H1 (cell line): ENCODE measurements around the gene CEP192. TPM values are rescaled to one million over a fixed set of nuclear protein-coding genes. Genes with fewer than 3 reads are reported as not detected.

Experiments used
- CTCF ChIA-PET: fragments of 300-600 bp; sonication (Branson Sonifier 250); formaldehyde crosslinking; loops from one replicate; lab custom pipeline; 2021; ENCODE audit not compliant: partially characterized antibody; lab: Charles Lee
- POLR2A ChIA-PET: fragments of 300-600 bp; sonication (Branson Sonifier 250); formaldehyde crosslinking; loops from one replicate; lab custom pipeline; 2021; ENCODE audit warnings: inconsistent platforms; ENCODE audit not compliant: partially characterized antibody; lab: Charles Lee
- DNase-seq, 2 experiments: peaks; one replicate each; pipeline versions ENCODE4 v3.0.0 to v3.0.0-alpha.2; 2010 to 2022; ENCODE audit warnings: low spot score in 2 of 2, low read depth in 1 of 2, mixed read lengths in 1 of 2
- FAIRE-seq: peaks from 2 replicates; lab custom pipeline; 2011; peaks lifted over from hg19 to GRCh38; lab: Jason Lieb, UNC
- H2AFZ ChIP-seq: 2 replicates; pipeline ENCODE4 v1.8.1; 2012; ENCODE audit warnings: low read length, inconsistent platforms
- H2AK5ac ChIP-seq: 2 replicates; pipeline ENCODE4 v1.6.1; 2013; ENCODE audit warnings: low read depth, low read length
- H2BK120ac ChIP-seq: replicated peaks from 2 replicates; pipeline ENCODE3; 2013; ENCODE audit warnings: low read depth, low read length, inconsistent platforms
- H2BK12ac ChIP-seq: 2 replicates; pipeline ENCODE4 v1.6.1; 2013; ENCODE audit warnings: low read depth, low read length
- H2BK15ac ChIP-seq: 2 replicates; pipeline ENCODE4 v1.6.1; 2013; ENCODE audit warnings: low read length
- H2BK20ac ChIP-seq: 2 replicates; pipeline ENCODE4 v1.6.1; 2013; ENCODE audit warnings: low read length
- H2BK5ac ChIP-seq: 2 replicates; pipeline ENCODE4 v1.6.1; 2013; ENCODE audit warnings: low read depth, low read length
- H3K14ac ChIP-seq: 2 replicates; pipeline ENCODE4 v1.6.1; 2013; ENCODE audit warnings: inconsistent platforms; ENCODE audit not compliant: insufficient read length
- H3K18ac ChIP-seq: 2 replicates; pipeline ENCODE4 v1.6.1; 2013; ENCODE audit warnings: low read length; ENCODE audit errors: extremely low read depth
- H3K23ac ChIP-seq: 2 replicates; pipeline ENCODE4 v1.6.1; 2013; ENCODE audit warnings: inconsistent platforms; ENCODE audit not compliant: insufficient read length
- H3K23me2 ChIP-seq: 2 replicates; pipeline ENCODE4 v1.6.1; 2013; ENCODE audit warnings: low read depth, low read length
- H3K27ac ChIP-seq: 2 replicates; pipeline ENCODE4 v1.6.1; 2011; ENCODE audit warnings: low read depth, low read length, inconsistent platforms
- H3K27me3 ChIP-seq, 4 experiments: replicated peaks in 1 of 4; 1 replicate in 1 of 4; 2 replicates in 3 of 4; pipeline versions ENCODE4 v1.6.1 to v1.8.1; 2011 to 2013; ENCODE audit warnings: low read length in 3 of 4, mild to moderate bottlenecking in 3 of 4, inconsistent platforms in 2 of 4, mixed read lengths in 2 of 4, moderate library complexity in 1 of 4; ENCODE audit not compliant: control insufficient read depth in 3 of 4, insufficient read depth in 3 of 4; ENCODE audit errors: extremely low read depth in 1 of 4
- H3K36me3 ChIP-seq, 4 experiments: 2 replicates each; pipeline versions ENCODE4 v1.6.1 to v1.8.1; 2011 to 2013; ENCODE audit warnings: mild to moderate bottlenecking in 4 of 4, low read length in 3 of 4, moderate library complexity in 2 of 4, control low read depth in 1 of 4, inconsistent platforms in 1 of 4; ENCODE audit not compliant: insufficient read depth in 4 of 4, control insufficient read depth in 2 of 4
- H3K4ac ChIP-seq: replicated peaks from 2 replicates; pipeline ENCODE3; 2013; ENCODE audit warnings: low read length, low read depth, mixed read lengths, inconsistent platforms; ENCODE audit not compliant: insufficient read length
- H3K4me1 ChIP-seq, 4 experiments: replicated peaks in 1 of 4; 1 replicate in 1 of 4; 2 replicates in 3 of 4; pipeline versions ENCODE4 v1.6.1 to v1.8.1; 2011 to 2013; ENCODE audit warnings: low read length in 3 of 4, inconsistent platforms in 2 of 4, mixed read lengths in 1 of 4; ENCODE audit not compliant: insufficient read depth in 4 of 4, control insufficient read depth in 3 of 4
- H3K4me2 ChIP-seq, 2 experiments: 2 replicates each; pipeline versions ENCODE4 v1.6.1 to v1.8.1; 2011 to 2013; ENCODE audit warnings: low read depth in 2 of 2, low read length in 2 of 2, control low read depth in 1 of 2, inconsistent platforms in 1 of 2, mild to moderate bottlenecking in 1 of 2; ENCODE audit not compliant: insufficient read depth in 1 of 2
- H3K4me3 ChIP-seq, 4 experiments: fragments of 200-600, 300-600 bp in 1 of 4; sonication (generic), shearing (Covaris generic), sonication (Bioruptor Twin) in 1 of 4; 2 replicates each; pipeline versions ENCODE4 v1.5.1 to v1.8.1; 2011 to 2016; ENCODE audit warnings: low read length in 4 of 4, low read depth in 3 of 4, control low read depth in 2 of 4, inconsistent platforms in 2 of 4, mild to moderate bottlenecking in 2 of 4, mixed read lengths in 1 of 4, moderate library complexity in 1 of 4; ENCODE audit not compliant: insufficient read depth in 2 of 4; ENCODE audit errors: extremely low read depth in 1 of 4
- H3K56ac ChIP-seq: replicated peaks from 2 replicates; pipeline ENCODE3; 2013; ENCODE audit warnings: low read depth, mild to moderate bottlenecking, mixed read lengths, low read length, inconsistent platforms; ENCODE audit not compliant: insufficient read length
- H3K79me1 ChIP-seq: 2 replicates; pipeline ENCODE4 v1.6.1; 2013; ENCODE audit warnings: low read depth, low read length, control low read depth
- H3K79me2 ChIP-seq, 2 experiments: 2 replicates each; pipeline versions ENCODE4 v1.6.1 to v1.8.1; 2012 to 2013; ENCODE audit warnings: low read length in 2 of 2, mild to moderate bottlenecking in 2 of 2, inconsistent platforms in 1 of 2; ENCODE audit not compliant: insufficient read depth in 2 of 2, control insufficient read depth in 1 of 2
- H3K9ac ChIP-seq, 4 experiments: replicated peaks in 1 of 4; 1 replicate in 1 of 4; 2 replicates in 3 of 4; pipeline versions ENCODE4 v1.6.1 to v1.8.1; 2011 to 2013; ENCODE audit warnings: low read depth in 3 of 4, low read length in 3 of 4, control low read depth in 2 of 4, mild to moderate bottlenecking in 2 of 4, moderate library complexity in 2 of 4, inconsistent platforms in 1 of 4; ENCODE audit errors: extremely low read depth in 1 of 4
- H3K9me3 ChIP-seq, 2 experiments: 2 replicates each; pipeline versions ENCODE4 v1.6.1 to v1.8.1; 2012 to 2013; ENCODE audit warnings: mild to moderate bottlenecking in 2 of 2, moderate library complexity in 2 of 2, control low read depth in 1 of 2, inconsistent platforms in 1 of 2, low read depth in 1 of 2, low read length in 1 of 2, mixed read lengths in 1 of 2; ENCODE audit not compliant: insufficient read depth in 2 of 2
- H4K20me1 ChIP-seq, 2 experiments: replicated peaks in 1 of 2; 2 replicates each; pipeline versions ENCODE3 to v1.8.1; 2011 to 2013; ENCODE audit warnings: inconsistent platforms in 2 of 2, low read length in 2 of 2, mild to moderate bottlenecking in 1 of 2; ENCODE audit not compliant: insufficient read depth in 2 of 2, control insufficient read depth in 1 of 2
- H4K5ac ChIP-seq: 2 replicates; pipeline ENCODE4 v1.6.1; 2013; ENCODE audit warnings: low read length, low read depth, mixed read lengths, inconsistent platforms; ENCODE audit not compliant: insufficient read length
- H4K8ac ChIP-seq: 2 replicates; pipeline ENCODE4 v1.8.0; 2013; ENCODE audit warnings: mild to moderate bottlenecking, moderate library complexity, low read length, inconsistent platforms; ENCODE audit not compliant: insufficient read depth; ENCODE audit errors: extremely low read depth
- H4K91ac ChIP-seq: replicated peaks from 2 replicates; pipeline ENCODE3; 2013; ENCODE audit warnings: low read length, mixed read lengths, inconsistent platforms; ENCODE audit not compliant: insufficient read length
- BCL11A ChIP-seq, 2 experiments: IDR thresholded peaks; one replicate each; pipeline ENCODE4 v1.6.1; 2011; ENCODE audit warnings: low read depth in 2 of 2, low read length in 2 of 2, mild to moderate bottlenecking in 2 of 2
- CBX5 ChIP-seq: fragments of 300-800, 300-1000 bp; sonication (generic); IDR thresholded peaks from 2 replicates; pipeline ENCODE4 v1.7.1; 2016; ENCODE audit warnings: antibody characterized with exemption, low read length, low read depth
- CEBPB ChIP-seq: IDR thresholded peaks from 2 replicates; pipeline ENCODE4 v1.6.1; 2012; ENCODE audit warnings: low read depth, low read length
- KDM1A ChIP-seq: fragments of 200-600, 300-600 bp; sonication (generic); IDR thresholded peaks from 2 replicates; pipeline ENCODE4 v1.7.1; 2016; ENCODE audit warnings: mild to moderate bottlenecking, low read length, borderline replicate concordance
- KDM4A ChIP-seq: IDR thresholded peaks from one replicate; pipeline ENCODE4 v1.7.1; 2012; ENCODE audit warnings: low read depth, mild to moderate bottlenecking, moderate library complexity, low read length, inconsistent platforms; ENCODE audit not compliant: severe bottlenecking
- WGBS, 2 experiments: shearing (Covaris generic) in 1 of 2; methylation state at CpG; one replicate each; pipeline versions ENCODE4 v1.1.6 to v1.1.7; 2013 to 2015; ENCODE audit warnings: low lambda C conversion rate in 2 of 2, mixed read lengths in 2 of 2, inconsistent platforms in 1 of 2, low coverage in 1 of 2, missing lambda C conversion rate in 1 of 2; ENCODE audit not compliant: insufficient replicate concordance in 2 of 2, insufficient coverage in 1 of 2, insufficient read length in 1 of 2; ENCODE audit errors: extremely low coverage in 1 of 2, missing lambda C conversion rate in 1 of 2; 5-methylcytosine and 5-hydroxymethylcytosine counted together
- polyA plus RNA-seq, 7 experiments: library from polyadenylated mRNA; depleted of rRNA in 3 of 7; stranded (reverse) in 5 of 7; unstranded in 2 of 7; fragments of >200 nt in 5 of 7; fragments of 200-250 nt in 2 of 7; gene quantifications; 1 replicate in 5 of 7; 2 replicates in 1 of 7; 4 replicates in 1 of 7; pipeline versions ENCODE4 v1.2.1 to v1.2.3, GENCODE V29; 2011 to 2013; ENCODE audit warnings: missing spikeins in 2 of 7, mixed read lengths in 2 of 7
- total RNA-seq: library from RNA; stranded (reverse); fragmentation: NEBNext Ultra II Directional; extraction: Animal tissue kit (Norgen Biotek cat#: 25700); gene quantifications from 2 replicates; pipeline ENCODE4 v1.2.1, GENCODE V29; 2021

The CEP192 gene
- total and polyA plus RNA-seq, 2 of the 8 experiments (the other 6 are each of a cell fraction or from before 2014, with no cell fraction given) = 13.4 to 23.1 TPM

DNA sequence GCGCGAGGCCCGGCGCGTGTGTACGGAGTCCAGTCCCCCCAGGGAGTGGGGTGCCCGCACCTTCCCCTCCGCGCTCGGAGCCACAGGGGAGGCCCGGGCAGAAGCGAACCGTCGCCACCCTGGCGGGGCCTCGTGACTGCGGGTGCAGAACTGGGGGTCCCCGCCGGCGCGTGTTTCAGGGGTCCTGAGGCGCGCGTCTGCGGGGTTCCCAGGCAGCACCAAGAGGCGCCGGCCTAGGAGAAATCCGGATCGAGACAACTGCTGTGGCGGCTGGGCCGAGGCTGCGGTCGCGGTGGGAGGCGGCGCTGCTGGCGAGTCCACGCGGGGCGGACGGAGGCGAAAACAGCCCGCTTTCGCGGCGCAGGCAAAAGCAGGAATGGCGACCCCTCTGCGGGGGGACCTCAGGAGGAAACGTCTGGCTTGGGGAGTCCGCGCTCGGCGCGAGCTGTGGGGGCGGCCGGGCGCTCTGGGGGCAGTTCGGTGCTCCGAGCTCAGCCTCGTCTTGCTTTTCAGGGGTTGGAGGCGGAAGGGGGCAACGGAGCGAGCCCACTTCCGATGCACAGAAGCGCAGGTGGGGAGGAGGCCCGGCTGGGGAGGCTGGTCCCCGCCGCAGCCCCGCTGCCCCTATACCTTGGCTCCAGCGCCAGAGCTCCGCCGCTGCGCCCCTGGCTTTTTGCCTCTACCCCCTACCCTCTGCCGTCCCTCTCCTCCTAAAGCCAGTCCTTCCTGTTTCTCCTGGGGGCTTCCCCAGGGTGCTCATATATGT is 145.9 kb downstream of the CEP192 start:
- Histone ChIP-seq H2BK20ac (no peak overlapping the region), H2AK5ac (no peak overlapping the region), H2BK5ac (no peak overlapping the region), H3K23me2 (peaks cover 3% of the 10 kb centered on the region; the same call in 1 of the 2 replicates), H3K27ac (no peak overlapping the region), H4K91ac (no peak overlapping the region), H3K18ac (no peak overlapping the region), H4K5ac (no peak overlapping the region), H3K9me3 (peaks cover 0 to 7% of the 10 kb centered on the region in 2 experiments; a peak in 1 of 4 replicates), H4K8ac (peak overlapping the region; percentile 57; the same call in 1 of the 2 replicates), H3K4me2 (peak overlapping the region; percentile 8 to 56; a peak in 3 of 4 replicates), H3K27me3 (peaks cover 0 to 6% (median 2%) of the 10 kb centered on the region in 4 experiments; a peak in 5 of 7 replicates), H3K4me1 (no peaks in the 10 kb centered on the region), H3K56ac (no peak overlapping the region), H3K23ac (no peak overlapping the region), H3K4me3 (peak overlapping the region in 2 of 4 experiments; percentile 24 to 30; a peak in 3 of 8 replicates), H3K9ac (no peak overlapping the region), H3K36me3 (no peaks in the 10 kb centered on the region), H2BK120ac (no peak overlapping the region), H4K20me1 (no peaks in the 10 kb centered on the region)
- POLR2A ChIA-PET = interaction anchor here (0.5 to 1.2 kb wide), 2 partner anchors 11 to 28 kb away, joined by 3 read pairs; no protein-coding TSS in a partner anchor
- FAIRE-seq = no peak
- DNase-seq = no peak
- TF ChIP-seq KDM1A = no peak
- peak; percentile 28 for TF ChIP-seq KDM4A
- no peak for TF ChIP-seq CEBPB
- no peak for TF ChIP-seq CBX5
- no peak for TF ChIP-seq BCL11A (IDR thresholded peaks at IDR 0.05; ENCODE audit: low read depth in 2 of 2, low read length in 2 of 2)
- TF ChIP-seq, all 59 proteins: peak for 1
- no peak overlapping the region for H3K4ac ChIP-seq
- no peak overlapping the region for H2AFZ ChIP-seq
- WGBS, 2 experiments = 68% methylated on average over 37 of the region's 74 CpGs; no CpG with 5 or more reads in 1 of the 2 experiments
- no peak overlapping the region for H2BK12ac ChIP-seq
- no peak overlapping the region for H3K14ac ChIP-seq
- H3K79me1 ChIP-seq = no peaks in the 10 kb centered on the region
- CTCF ChIA-PET = interaction anchor here (1.3 kb wide), 1 partner anchor 13 kb away, joined by 5 read pairs; no protein-coding TSS in a partner anchor
- H2BK15ac ChIP-seq = no peak overlapping the region
- H3K79me2 ChIP-seq = no peaks in the 10 kb centered on the region
